ENCODE results near the gene TGM6. TPM values are rescaled to one million over a fixed set of nuclear protein-coding genes. Genes with fewer than 3 reads are reported as not detected.

TGM6 gene
- total and polyA plus RNA-seq, 12 donors, result not detected

DNA sequence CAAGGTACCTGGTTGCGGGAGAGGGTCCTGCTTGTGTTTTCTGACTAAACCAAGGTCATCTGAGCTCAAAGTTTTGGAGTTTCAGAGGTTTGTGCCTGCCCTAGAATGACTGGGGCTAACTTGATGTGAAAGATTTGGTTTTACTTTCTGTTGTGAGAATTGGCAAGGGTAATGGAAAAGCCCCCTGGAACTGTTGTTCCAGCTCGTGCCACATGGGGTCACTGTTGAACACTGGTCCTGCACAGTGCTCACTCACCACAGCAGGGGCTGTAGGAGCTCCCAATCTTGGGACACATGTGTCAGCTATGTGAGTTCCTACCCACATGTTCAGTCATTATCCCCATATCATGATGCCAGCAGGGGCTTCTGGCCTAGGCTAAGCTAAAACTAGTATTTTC, 6.5 kb downstream of the TGM6 start:
- DNase-seq (no peak), ATAC-seq (no peak)
- Histone ChIP-seq H3K27ac (no peak overlapping the region), H3K4me1 (no peaks in the 10 kb centered on the region), H3K4me3 (no peak overlapping the region), H3K36me3 (no peaks in the 10 kb centered on the region), H3K9me3 (peaks cover 0 to 33% (median 9%) of the 10 kb centered on the region in 11 donors), H3K27me3 (peaks cover 0 to 13% (median 0%) of the 10 kb centered on the region in 7 donors)
- 36 to 40% methylated on average over 2 of the region's 2 CpGs for WGBS, 2 donors
- intact Hi-C loops (cut with DNase I), result loop anchor here in 1 of 10 donors (10.0 kb wide), 1 partner anchor 328 kb away; no protein-coding TSS in a partner anchor
- TF ChIP-seq, protein P1, sequence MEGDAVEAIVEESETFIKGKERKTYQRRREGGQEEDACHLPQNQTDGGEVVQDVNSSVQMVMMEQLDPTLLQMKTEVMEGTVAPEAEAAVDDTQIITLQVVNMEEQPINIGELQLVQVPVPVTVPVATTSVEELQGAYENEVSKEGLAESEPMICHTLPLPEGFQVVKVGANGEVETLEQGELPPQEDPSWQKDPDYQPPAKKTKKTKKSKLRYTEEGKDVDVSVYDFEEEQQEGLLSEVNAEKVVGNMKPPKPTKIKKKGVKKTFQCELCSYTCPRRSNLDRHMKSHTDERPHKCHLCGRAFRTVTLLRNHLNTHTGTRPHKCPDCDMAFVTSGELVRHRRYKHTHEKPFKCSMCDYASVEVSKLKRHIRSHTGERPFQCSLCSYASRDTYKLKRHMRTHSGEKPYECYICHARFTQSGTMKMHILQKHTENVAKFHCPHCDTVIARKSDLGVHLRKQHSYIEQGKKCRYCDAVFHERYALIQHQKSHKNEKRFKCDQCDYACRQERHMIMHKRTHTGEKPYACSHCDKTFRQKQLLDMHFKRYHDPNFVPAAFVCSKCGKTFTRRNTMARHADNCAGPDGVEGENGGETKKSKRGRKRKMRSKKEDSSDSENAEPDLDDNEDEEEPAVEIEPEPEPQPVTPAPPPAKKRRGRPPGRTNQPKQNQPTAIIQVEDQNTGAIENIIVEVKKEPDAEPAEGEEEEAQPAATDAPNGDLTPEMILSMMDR (IDR thresholded peaks at IDR 0.05), result peak in 6 of 9 donors; percentile 21 to 30 (median 26)

GRCh38 chr20:2387580-2387979, 6.9 kb downstream of the TGM6 start:
- WGBS, 2 donors, result 85 to 89% methylated on average over 4 of the region's 4 CpGs
- Histone ChIP-seq H3K36me3 (no peaks in the 10 kb centered on the region), H3K9me3 (peaks cover 0 to 33% (median 9%) of the 10 kb centered on the region in 11 donors), H3K4me3 (no peak overlapping the region), H3K27me3 (peaks cover 0 to 13% (median 0%) of the 10 kb centered on the region in 7 donors), H3K27ac (no peak overlapping the region), H3K4me1 (no peaks in the 10 kb centered on the region)
- DNase-seq (no peak), ATAC-seq (no peak)
- TF ChIP-seq, protein P1 (IDR thresholded peaks at IDR 0.05), result no peak
- intact Hi-C loops (cut with DNase I), result loop anchor here in 1 of 10 donors (10.0 kb wide), 1 partner anchor 327 kb away; no protein-coding TSS in a partner anchor

- Histone ChIP-seq H3K9me3 (peaks cover 0 to 33% (median 9%) of the 10 kb centered on the region in 11 donors), H3K4me1 (no peaks in the 10 kb centered on the region), H3K36me3 (no peaks in the 10 kb centered on the region), H3K27me3 (peaks cover 0 to 9% (median 0%) of the 10 kb centered on the region in 7 donors), H3K4me3 (no peak overlapping the region), H3K27ac (no peak overlapping the region)
- WGBS, 2 donors, result 51 to 65% methylated on average over 7 of the region's 7 CpGs
- TF ChIP-seq, protein P1 (IDR thresholded peaks at IDR 0.05), result no peak
- ATAC-seq (no peak), DNase-seq (no peak)
- intact Hi-C loops (cut with DNase I), result no loop called here
Observed at GRCh38 chr20:2390951-2391675, 10.4 kb downstream of the TGM6 start.

GRCh38 chr20:2394411-2395055, 13.8 kb downstream of the TGM6 start:
- intact Hi-C loops (cut with DNase I), result no loop called here
- no peak overlapping the region for H3K4me3 ChIP-seq
- no peak overlapping the region for H3K27ac ChIP-seq
- no peaks in the 10 kb centered on the region for H3K36me3 ChIP-seq
- H3K27me3 ChIP-seq, result peaks cover 0 to 16% (median 0%) of the 10 kb centered on the region in 7 donors
- ATAC-seq, result peak in 1 of 8 donors; percentile 25
- DNase-seq, result no peak
- TF ChIP-seq, protein P1 (IDR thresholded peaks at IDR 0.05), result no peak
- WGBS, 2 donors, result 86 to 89% methylated on average over 12 of the region's 12 CpGs
- H3K9me3 ChIP-seq, result peaks cover 0 to 5% (median 0%) of the 10 kb centered on the region in 11 donors
- H3K4me1 ChIP-seq, result no peaks in the 10 kb centered on the region

All from heart right ventricle (tissue), 16 donors.